ENCODE results near the gene FCGR3A.

FCGR3A gene

DNA sequence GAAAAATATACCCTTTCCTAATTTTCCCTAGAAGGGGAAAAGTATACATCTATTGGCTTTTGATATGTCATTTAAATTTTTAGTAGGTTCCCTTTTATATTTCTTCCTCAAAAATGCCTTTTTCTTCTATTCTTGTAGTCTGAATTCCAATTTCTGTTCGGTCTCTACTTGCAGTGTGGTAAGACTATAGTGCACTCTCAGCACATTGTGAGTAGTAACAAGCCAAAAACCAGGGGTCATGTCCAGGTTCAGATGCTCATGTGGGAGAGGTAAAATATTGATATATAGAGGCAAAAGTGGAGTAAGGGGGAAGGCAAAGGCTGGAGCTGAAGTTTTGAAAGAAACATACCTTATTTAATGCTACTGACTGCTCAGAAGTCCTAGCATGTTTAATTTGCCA, 48.4 kb downstream of the FCGR3A start:
- no peaks in the 10 kb centered on the region for H3K9me3 ChIP-seq
- no peak overlapping the region for H3K4me3 ChIP-seq (ENCODE audit: low read depth in 1 of 2, low read length in 1 of 2)
- peak overlapping the region; percentile 72 for H3K27ac ChIP-seq
- peaks cover 44 to 69% of the 10 kb centered on the region in 2 experiments for H3K4me1 ChIP-seq (ENCODE audit: control insufficient read depth in 1 of 2, insufficient read depth in 1 of 2, low read depth in 1 of 2, low read length in 1 of 2)
- H3K36me3 ChIP-seq = peaks cover 5% of the 10 kb centered on the region
- no peaks in the 10 kb centered on the region for H3K27me3 ChIP-seq
- TF ChIP-seq, protein P1, sequence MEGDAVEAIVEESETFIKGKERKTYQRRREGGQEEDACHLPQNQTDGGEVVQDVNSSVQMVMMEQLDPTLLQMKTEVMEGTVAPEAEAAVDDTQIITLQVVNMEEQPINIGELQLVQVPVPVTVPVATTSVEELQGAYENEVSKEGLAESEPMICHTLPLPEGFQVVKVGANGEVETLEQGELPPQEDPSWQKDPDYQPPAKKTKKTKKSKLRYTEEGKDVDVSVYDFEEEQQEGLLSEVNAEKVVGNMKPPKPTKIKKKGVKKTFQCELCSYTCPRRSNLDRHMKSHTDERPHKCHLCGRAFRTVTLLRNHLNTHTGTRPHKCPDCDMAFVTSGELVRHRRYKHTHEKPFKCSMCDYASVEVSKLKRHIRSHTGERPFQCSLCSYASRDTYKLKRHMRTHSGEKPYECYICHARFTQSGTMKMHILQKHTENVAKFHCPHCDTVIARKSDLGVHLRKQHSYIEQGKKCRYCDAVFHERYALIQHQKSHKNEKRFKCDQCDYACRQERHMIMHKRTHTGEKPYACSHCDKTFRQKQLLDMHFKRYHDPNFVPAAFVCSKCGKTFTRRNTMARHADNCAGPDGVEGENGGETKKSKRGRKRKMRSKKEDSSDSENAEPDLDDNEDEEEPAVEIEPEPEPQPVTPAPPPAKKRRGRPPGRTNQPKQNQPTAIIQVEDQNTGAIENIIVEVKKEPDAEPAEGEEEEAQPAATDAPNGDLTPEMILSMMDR (IDR thresholded peaks at IDR 0.05) = no peak

DNA sequence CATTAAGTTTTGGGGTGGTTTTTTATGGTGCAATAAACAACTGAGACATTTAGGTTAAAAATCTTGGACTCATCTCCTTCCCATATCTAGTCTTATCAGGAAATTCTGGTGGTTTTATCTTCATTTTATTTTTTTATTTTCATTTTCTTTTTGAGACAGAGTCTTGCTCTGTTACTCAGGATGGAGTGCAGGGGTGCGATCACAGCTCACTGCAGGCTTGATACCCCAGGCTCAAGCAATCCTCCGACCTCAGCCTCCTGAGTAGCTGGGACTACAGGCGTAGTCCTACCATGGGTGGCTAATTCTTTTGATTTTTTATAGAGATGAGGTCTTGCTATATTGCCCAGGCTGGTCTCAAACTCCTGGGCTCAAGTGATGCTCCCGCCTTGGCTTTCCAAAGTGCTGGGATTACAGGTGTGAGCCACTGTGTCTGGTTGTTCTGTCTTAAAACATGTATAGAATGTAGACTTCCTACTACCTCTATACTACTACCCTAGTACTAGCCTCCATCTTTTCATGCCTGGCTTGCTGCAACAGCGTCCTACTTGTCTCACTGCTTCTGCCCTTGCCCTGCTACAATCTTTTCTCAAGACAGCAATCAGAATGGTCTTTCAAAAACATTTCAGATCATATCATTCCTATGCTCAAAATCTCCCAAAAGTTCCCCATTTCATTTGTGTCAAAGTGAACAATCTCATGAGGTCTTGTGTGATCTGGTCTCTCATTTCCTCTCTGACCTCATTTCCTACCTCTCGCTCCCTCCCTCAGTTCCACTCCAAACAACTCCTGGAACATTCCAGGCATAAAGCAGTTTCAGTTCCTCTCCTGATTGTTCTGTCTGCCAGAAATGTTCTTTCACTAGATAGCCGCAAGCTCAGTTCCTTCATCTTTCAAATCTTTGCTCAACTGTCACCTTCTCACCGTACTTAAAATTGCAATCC, 50.2 kb downstream of the FCGR3A start:
- Histone ChIP-seq H3K9me3 (no peaks in the 10 kb centered on the region), H3K27ac (peak overlapping the region; percentile 72), H3K4me1 (ENCODE audit: control insufficient read depth in 1 of 2, insufficient read depth in 1 of 2, low read depth in 1 of 2, low read length in 1 of 2) (peaks cover 45 to 62% of the 10 kb centered on the region in 2 experiments), H3K36me3 (no peaks in the 10 kb centered on the region), H3K27me3 (no peaks in the 10 kb centered on the region), H3K4me3 (ENCODE audit: low read depth in 1 of 2, low read length in 1 of 2) (peak overlapping the region in 1 of 2 experiments; percentile 28)
- TF ChIP-seq, protein P1 (IDR thresholded peaks at IDR 0.05) = no peak

DNA sequence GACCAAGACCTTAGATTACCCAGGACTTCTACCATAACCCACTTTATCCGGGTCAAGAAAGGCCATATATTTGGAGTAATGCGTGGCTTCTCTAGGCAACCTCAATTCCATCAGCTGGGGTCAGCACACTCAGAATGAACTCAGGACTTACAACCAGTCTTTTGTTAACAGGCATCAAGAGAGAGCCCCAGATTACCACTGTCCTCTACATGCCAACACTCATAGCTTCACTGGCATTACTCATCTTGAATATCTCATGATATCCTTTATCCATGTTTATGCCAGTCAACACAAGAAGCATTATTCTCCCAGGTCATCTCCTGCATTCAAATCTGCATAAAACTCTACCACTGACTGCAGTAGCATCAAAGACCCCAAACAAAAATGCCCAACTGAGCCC, 51.0 kb downstream of the FCGR3A start:
- Histone ChIP-seq H3K4me3 (ENCODE audit: low read depth in 1 of 2, low read length in 1 of 2) (peak overlapping the region in 1 of 2 experiments; percentile 28), H3K4me1 (ENCODE audit: control insufficient read depth in 1 of 2, insufficient read depth in 1 of 2, low read depth in 1 of 2, low read length in 1 of 2) (peaks cover 41 to 58% of the 10 kb centered on the region in 2 experiments), H3K36me3 (no peaks in the 10 kb centered on the region), H3K27ac (peak overlapping the region; percentile 72), H3K9me3 (no peaks in the 10 kb centered on the region), H3K27me3 (no peaks in the 10 kb centered on the region)
- TF ChIP-seq, protein P1 (IDR thresholded peaks at IDR 0.05) = no peak

DNA sequence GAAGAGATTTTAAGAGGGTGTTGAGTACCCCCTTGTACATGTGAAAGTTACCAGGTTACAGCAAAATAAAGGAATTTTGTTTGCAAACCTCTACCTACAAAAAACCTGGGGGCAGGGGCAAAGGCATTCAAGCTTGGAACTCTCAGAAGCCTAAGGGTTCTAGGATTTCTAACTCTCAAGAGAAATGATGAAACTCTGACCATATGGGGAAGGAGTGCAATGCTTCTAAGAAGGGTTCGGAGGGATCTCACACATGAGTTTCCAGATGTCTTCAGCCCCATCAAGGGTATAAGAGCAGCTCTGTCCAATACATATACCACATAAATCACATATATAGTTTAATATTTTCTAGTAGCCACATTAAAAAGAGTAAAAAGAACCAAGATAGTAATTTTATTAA, 51.7 kb downstream of the FCGR3A start:
- TF ChIP-seq, protein P1 (IDR thresholded peaks at IDR 0.05) = no peak
- H3K36me3 ChIP-seq = no peaks in the 10 kb centered on the region
- no peak overlapping the region for H3K4me3 ChIP-seq (ENCODE audit: low read depth in 1 of 2, low read length in 1 of 2)
- peaks cover 37 to 51% of the 10 kb centered on the region in 2 experiments for H3K4me1 ChIP-seq (ENCODE audit: control insufficient read depth in 1 of 2, insufficient read depth in 1 of 2, low read depth in 1 of 2, low read length in 1 of 2)
- no peaks in the 10 kb centered on the region for H3K9me3 ChIP-seq
- H3K27me3 ChIP-seq = no peaks in the 10 kb centered on the region
- H3K27ac ChIP-seq = no peak overlapping the region

DNA sequence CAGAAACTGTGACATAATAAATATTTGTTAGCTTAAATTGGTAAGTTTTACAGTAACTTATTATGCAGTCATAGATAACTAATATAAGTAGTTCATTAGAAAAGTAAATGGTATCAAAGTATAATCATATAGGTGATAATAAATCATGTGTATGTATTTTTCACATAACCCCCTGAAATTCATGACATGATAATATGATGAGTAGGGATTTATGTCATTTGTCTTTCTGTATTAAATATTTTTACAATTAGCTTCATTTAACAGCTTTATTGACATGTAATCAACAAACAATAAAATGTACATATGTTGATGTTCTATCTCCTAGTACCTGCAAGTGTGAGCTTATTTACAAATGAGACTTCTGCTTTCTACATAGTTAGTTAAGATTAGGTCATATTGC, 54.1 kb downstream of the FCGR3A start:
- no peaks in the 10 kb centered on the region for H3K27me3 ChIP-seq

More for the DNA sequence above, 54.1 kb downstream of the FCGR3A start:
- Histone ChIP-seq H3K4me3 (ENCODE audit: low read depth in 1 of 2, low read length in 1 of 2) (no peak overlapping the region), H3K27ac (peak overlapping the region; percentile 35), H3K36me3 (no peaks in the 10 kb centered on the region), H3K4me1 (ENCODE audit: control insufficient read depth in 1 of 2, insufficient read depth in 1 of 2, low read depth in 1 of 2, low read length in 1 of 2) (peaks cover 49 to 59% of the 10 kb centered on the region in 2 experiments), H3K9me3 (no peaks in the 10 kb centered on the region)
- TF ChIP-seq, protein P1 (IDR thresholded peaks at IDR 0.05) = no peak

Data from neutrophil (primary cell).